Measurements from ENCODE around the gene SIRT4. TPM values are rescaled to one million over a fixed set of nuclear protein-coding genes. Genes with fewer than 3 reads are reported as not detected.

Gene SIRT4
- total and polyA plus RNA-seq, 12 donors, result 1.9 to 16.8 (median 4.3) TPM

GRCh38 chr12:120264086-120264903 is 37.8 kb upstream of the SIRT4 start:
- DNase-seq, result peak in 3 of 7 donors; percentile 35 to 55 (median 48)
- Histone ChIP-seq H3K27me3 (no peaks in the 10 kb centered on the region), H3K27ac (peak overlapping the region; percentile 70 to 98 (median 86)), H3K9me3 (replicated peaks in 1 of 3) (no peaks in the 10 kb centered on the region), H3K36me3 (replicated peaks in 1 of 2) (no peaks in the 10 kb centered on the region), H3K4me1 (replicated peaks in 1 of 2) (peaks cover 30 to 54% of the 10 kb centered on the region in 2 donors), H3K4me3 (peak overlapping the region in 2 of 4 donors; percentile 90 to 100)
- intact Hi-C loops (cut with DNase I), result no loop called here
- WGBS, 4 donors, result 31 to 47% (median 42%) methylated on average over 9 to 15 of the region's 15 CpGs
- no peak for TF ChIP-seq CTCF (IDR thresholded peaks at IDR 0.05)
- peak in 1 of 2 donors; percentile 4 for TF ChIP-seq POLR2A (IDR thresholded peaks at IDR 0.05)

- no peak for TF ChIP-seq CTCF (IDR thresholded peaks at IDR 0.05)
- H3K9me3 ChIP-seq (replicated peaks in 1 of 3), result no peaks in the 10 kb centered on the region
- peak overlapping the region; percentile 70 to 98 (median 86) for H3K27ac ChIP-seq
- no peaks in the 10 kb centered on the region for H3K36me3 ChIP-seq (replicated peaks in 1 of 2)
- intact Hi-C loops (cut with DNase I), result no loop called here
- H3K4me1 ChIP-seq (replicated peaks in 1 of 2), result peaks cover 27 to 47% of the 10 kb centered on the region in 2 donors
- peak in 2 of 7 donors; percentile 48 to 49 for DNase-seq
- no peaks in the 10 kb centered on the region for H3K27me3 ChIP-seq
- 2 to 3% (median 2%) methylated on average over 9 to 29 of the region's 29 CpGs for WGBS, 4 donors
- H3K4me3 ChIP-seq, result peak overlapping the region in 3 of 4 donors; percentile 45 to 100 (median 90)
Observed at GRCh38 chr12:120264904-120265472, 37.1 kb upstream of the SIRT4 start.

DNA sequence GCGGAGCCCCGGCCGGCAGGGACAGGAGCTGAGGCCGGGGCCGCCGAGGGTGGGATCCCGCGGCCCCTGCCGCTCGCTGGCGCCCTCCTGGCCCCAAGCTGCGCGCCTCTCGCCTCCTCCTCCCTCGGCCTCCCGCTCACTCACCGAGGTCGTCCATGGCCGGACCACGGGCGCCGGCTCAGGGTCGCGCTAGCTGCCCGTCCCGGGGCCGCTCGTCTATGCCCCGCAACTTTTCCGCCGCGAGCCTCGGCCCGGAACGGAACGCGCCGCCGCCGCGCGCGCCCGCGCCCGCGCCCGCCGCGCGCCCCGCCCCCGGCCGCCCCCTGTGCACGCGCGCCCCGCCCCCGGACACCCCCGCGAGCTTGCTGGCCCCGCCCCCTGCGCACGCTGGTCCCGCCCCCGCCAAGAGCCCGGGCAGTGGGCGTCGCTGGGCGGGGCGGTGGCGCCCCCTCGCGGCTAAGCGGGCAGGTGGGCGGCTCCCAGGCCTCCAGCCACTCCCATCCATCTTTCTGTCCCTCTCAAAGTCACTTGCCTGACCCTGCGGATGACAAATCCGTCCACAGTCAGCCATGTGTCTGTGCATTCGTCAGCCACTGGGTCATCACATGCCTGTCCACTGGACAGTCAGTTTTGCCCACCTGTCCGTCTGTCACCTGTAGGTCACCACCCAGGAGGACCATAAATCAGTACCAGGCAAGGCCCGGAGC is 36.5 kb upstream of the SIRT4 start, which contains the start of gene PXN:
Gene PXN (minus strand): TSS at position 258 of the 707 bp plus-strand sequence. CDS start 101 bp downstream, at position 157.
- no peaks in the 10 kb centered on the region for H3K27me3 ChIP-seq
- peak; percentile 88 to 95 (median 91) for DNase-seq
- TF ChIP-seq CTCF (IDR thresholded peaks at IDR 0.05) (peak; percentile 41 to 94 (median 82)), POLR2A (IDR thresholded peaks at IDR 0.05) (peak; percentile 40 to 83)
- 0 to 1% (median 0%) methylated on average over 7 to 81 of the region's 81 CpGs for WGBS, 4 donors
- no peaks in the 10 kb centered on the region for H3K36me3 ChIP-seq (replicated peaks in 1 of 2)
- peak within 1 kb of the TSS; percentile 70 to 98 (median 86) for H3K27ac ChIP-seq
- H3K4me1 ChIP-seq (replicated peaks in 1 of 2), result peaks cover 27 to 45% of the 10 kb centered on the region in 2 donors
- H3K9me3 ChIP-seq (replicated peaks in 1 of 3), result no peaks in the 10 kb centered on the region
- peak within 1 kb of the TSS in 3 of 4 donors; percentile 45 to 100 (median 90) for H3K4me3 ChIP-seq
- intact Hi-C loops (cut with DNase I), result loop anchor here (2.0 kb wide), 2 partner anchors 37 to 39 kb away; no protein-coding TSS in a partner anchor

Measured in adrenal gland (tissue), 12 donors.